Ovary (tissue), 3 donors: ENCODE measurements around the gene ZBED1.

ENCODE experiments used
- CTCF ChIP-seq, 3 donors: fragments of 450-650 bp in 2 of 3; fragments of 200-600 bp in 1 of 3; IDR thresholded peaks; one replicate each; pipeline versions ENCODE4 v1.5.1 to v1.8.0; 2016 to 2022; ENCODE audit warnings: antibody characterized with exemption in 3 of 3, mild to moderate bottlenecking in 1 of 3
- EP300 ChIP-seq: sonication (generic); formaldehyde crosslinking; IDR thresholded peaks from one replicate; pipeline ENCODE4 v1.6.1; 2017; ENCODE audit warnings: antibody characterized with exemption
- POLR2A ChIP-seq: fragments of 450-650 bp; IDR thresholded peaks from one replicate; pipeline ENCODE4 v1.6.1; 2017; ENCODE audit warnings: antibody characterized with exemption, mild to moderate bottlenecking, moderate library complexity
- donor health status: DM: no; HTN: no; CAD: no.

- TF ChIP-seq CTCF (IDR thresholded peaks at IDR 0.05), result no peak
- TF ChIP-seq POLR2A, result no peak
- no peak for TF ChIP-seq EP300
Observed at GRCh38 chrX:2451501-2452316, 49.1 kb downstream of the ZBED1 start.
